GM18508 (cell line): Measurements from ENCODE around the gene MUC22.

Source experiments
- ATAC-seq: cut with Tn5 transposase; IDR thresholded peaks from one replicate; pipeline ENCODE4 v1.9.1; 2021; ENCODE audit warnings: moderate number of reproducible peaks; ENCODE audit not compliant: insufficient read depth, unreplicated experiment

MUC22 gene

GRCh38 chr6:31070711-31071197, 60.5 kb downstream of the MUC22 start:
- ATAC-seq, result no peak

DNA sequence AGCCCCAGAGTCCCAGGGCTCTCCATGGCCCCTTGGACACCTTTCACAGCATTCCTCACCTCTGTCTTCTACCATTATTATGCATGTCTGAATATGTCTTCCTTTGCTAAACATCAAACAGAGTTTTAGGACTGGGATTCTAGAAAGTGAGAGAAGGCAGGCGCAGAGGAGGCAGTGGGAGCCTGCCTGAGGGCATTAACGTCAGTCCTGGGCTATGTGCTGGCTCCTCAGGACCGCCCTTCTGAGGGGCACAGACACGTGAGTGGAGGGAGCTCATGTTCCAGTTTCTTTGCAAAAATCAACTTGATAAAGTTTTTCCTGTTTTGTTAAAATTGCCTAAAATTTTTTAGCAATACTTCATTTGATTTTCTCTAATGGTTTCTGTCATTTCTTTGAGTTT, 64.1 kb downstream of the MUC22 start:
- no peak for ATAC-seq

DNA sequence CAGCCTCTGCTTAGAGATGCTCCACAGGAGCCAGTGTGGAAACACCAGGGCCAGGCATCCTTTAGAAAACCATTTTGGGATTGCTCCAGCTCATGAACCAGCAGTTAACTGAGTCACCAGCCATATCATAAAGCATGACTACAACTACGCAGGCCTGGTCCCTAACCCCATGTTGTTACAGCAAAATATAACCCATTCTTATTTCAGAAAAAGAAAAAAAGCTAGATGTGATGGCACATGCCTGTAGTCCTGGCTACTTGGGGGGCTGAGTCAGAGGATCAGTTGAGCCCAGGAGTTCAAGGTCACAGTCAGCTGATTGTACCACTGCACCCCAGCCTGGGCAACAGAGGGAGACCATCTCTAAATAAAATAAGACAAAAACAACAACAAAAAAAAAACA, 65.3 kb downstream of the MUC22 start:
- ATAC-seq, result no peak

DNA sequence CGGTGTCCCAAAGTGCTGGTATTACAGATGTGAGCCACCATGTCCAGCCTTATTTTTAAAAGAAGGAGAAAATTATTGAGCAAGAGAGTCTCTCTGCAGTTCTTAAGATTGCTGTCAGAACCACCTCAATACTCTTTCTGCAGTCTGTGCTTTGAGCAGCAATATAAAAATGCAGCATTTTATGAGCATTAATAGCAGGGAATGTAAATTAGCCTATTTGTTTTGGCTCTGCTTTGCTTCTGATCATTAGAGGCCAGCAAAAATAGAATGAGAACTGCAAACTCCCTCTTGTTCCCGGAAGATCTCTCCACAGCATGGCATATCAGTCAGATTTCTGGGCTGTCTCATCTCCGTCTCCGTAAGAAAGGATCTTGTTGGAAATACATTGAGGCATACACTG, 66.3 kb downstream of the MUC22 start:
- no peak for ATAC-seq

DNA sequence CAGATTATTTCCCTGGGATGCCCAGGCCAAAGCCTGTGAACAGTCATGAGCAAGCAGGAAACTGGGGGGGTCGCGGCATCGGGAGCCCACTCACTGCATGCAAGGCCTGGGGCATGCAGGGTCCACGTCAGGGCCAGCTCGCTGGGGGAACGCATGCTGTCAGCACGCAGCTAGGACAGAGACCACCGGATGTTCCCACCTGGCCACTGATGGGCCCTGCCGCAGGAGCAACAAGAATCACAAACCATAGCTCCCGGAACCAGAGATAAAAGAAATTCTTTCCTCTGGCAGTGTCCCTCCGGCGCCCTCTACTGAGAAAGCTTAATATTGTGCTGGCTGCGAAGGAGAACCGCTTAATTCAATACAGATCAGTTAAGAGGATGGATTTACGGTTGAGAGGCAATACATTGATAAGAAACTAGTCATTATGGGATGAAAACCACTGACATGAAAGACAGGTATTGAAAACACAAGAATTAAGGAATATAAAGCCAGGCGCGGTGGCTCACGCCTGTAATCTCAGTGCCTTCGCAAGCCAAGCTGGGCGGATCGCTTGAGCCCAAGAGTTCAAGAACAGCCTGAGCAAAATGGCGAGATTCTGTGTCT, 69.5 kb downstream of the MUC22 start:
- ATAC-seq, result no peak

GRCh38 chr6:31081872-31082271, 71.6 kb downstream of the MUC22 start:
- ATAC-seq, result no peak

- ATAC-seq, result no peak
Observed at GRCh38 chr6:31083742-31084354, 73.6 kb downstream of the MUC22 start.
